H1 (cell line): ENCODE results near the gene SPINK1. TPM values are rescaled to one million over a fixed set of nuclear protein-coding genes. Genes with fewer than 3 reads are reported as not detected.

ENCODE experiments used
- ATF2 ChIP-seq: IDR thresholded peaks from 2 replicates; pipeline ENCODE4 v1.6.1; 2012; ENCODE audit warnings: low read length, inconsistent platforms
- ATF3 ChIP-seq: IDR thresholded peaks from 2 replicates; pipeline ENCODE4 v1.6.1; 2011; ENCODE audit warnings: low read depth, mild to moderate bottlenecking, low read length; ENCODE audit not compliant: insufficient read depth
- CHD1 ChIP-seq: IDR thresholded peaks from 2 replicates; pipeline ENCODE4 v1.6.1; 2012; ENCODE audit warnings: low read depth, low read length, improper control_type of control experiment
- JUN ChIP-seq: IDR thresholded peaks from 2 replicates; pipeline ENCODE4 v1.6.1; 2011; ENCODE audit warnings: low read depth, mild to moderate bottlenecking, improper control_type of control experiment, low read length
- SP1 ChIP-seq: IDR thresholded peaks from 2 replicates; pipeline ENCODE4 v1.6.1; 2011; ENCODE audit warnings: low read depth, low read length
- polyA plus RNA-seq, 7 experiments: library from polyadenylated mRNA; depleted of rRNA in 3 of 7; stranded (reverse) in 5 of 7; unstranded in 2 of 7; fragments of >200 nt in 5 of 7; fragments of 200-250 nt in 2 of 7; gene quantifications; 1 replicate in 5 of 7; 2 replicates in 1 of 7; 4 replicates in 1 of 7; pipeline versions ENCODE4 v1.2.1 to v1.2.3, GENCODE V29; 2011 to 2013; ENCODE audit warnings: missing spikeins in 2 of 7, mixed read lengths in 2 of 7
- total RNA-seq: library from RNA; stranded (reverse); fragmentation: NEBNext Ultra II Directional; extraction: Animal tissue kit (Norgen Biotek cat#: 25700); gene quantifications from 2 replicates; pipeline ENCODE4 v1.2.1, GENCODE V29; 2021

The SPINK1 gene
- total and polyA plus RNA-seq, 2 of the 8 experiments (the other 6 are each of a cell fraction or from before 2014, with no cell fraction given): 0.48 to 1.3 TPM

GRCh38 chr5:147791181-147791580 is 40.3 kb downstream of the SPINK1 start (continued):
- no peak for TF ChIP-seq ATF3
- no peak for TF ChIP-seq CHD1
- no peak for TF ChIP-seq JUN
- no peak for TF ChIP-seq SP1
- TF ChIP-seq ATF2: no peak
- TF ChIP-seq, all 59 proteins: peak for 0
